ENCODE measurements around the gene ITGB1. TPM values are rescaled to one million over a fixed set of nuclear protein-coding genes. Genes with fewer than 3 reads are reported as not detected.
A peak's percentile ranks its signal among the peaks of the same experiment; 100 is the strongest.

ITGB1 gene
- total RNA-seq, 1 experiment from 2014 or later, result 223 TPM

GRCh38 chr10:32940321-32941301, 17.4 kb downstream of the ITGB1 start:
- Histone ChIP-seq H3K27ac (ENCODE audit: insufficient read length, low read depth, low read length) (no peak overlapping the region), H3K4me2 (ENCODE audit: insufficient read depth, insufficient read length, low read length) (no peak overlapping the region), H2BK120ac (ENCODE audit: low read depth, low read length, poor library complexity, severe bottlenecking) (no peak overlapping the region), H4K91ac (ENCODE audit: insufficient read length, low read depth, low read length) (no peak overlapping the region), H2BK20ac (ENCODE audit: low read depth, low read length, poor library complexity, severe bottlenecking) (no peak overlapping the region), H3T11ph (ENCODE audit: low read length) (no peak overlapping the region), H2AFZ (ENCODE audit: low read length) (no peak overlapping the region), H4K20me1 (ENCODE audit: control insufficient read depth, insufficient read depth, insufficient read length) (no peaks in the 10 kb centered on the region), H2BK15ac (ENCODE audit: low read depth, low read length) (no peak overlapping the region), H3K4ac (ENCODE audit: low read depth, low read length) (no peak overlapping the region), H3K56ac (ENCODE audit: insufficient read length, low read depth, low read length) (no peak overlapping the region), H3K79me2 (ENCODE audit: insufficient read depth, low read length) (peaks cover 64% of the 10 kb centered on the region), H3K27me3 (ENCODE audit: insufficient read depth, low read length) (no peaks in the 10 kb centered on the region), H3K18ac (ENCODE audit: insufficient read length, low read depth, low read length) (no peak overlapping the region), H3K79me1 (ENCODE audit: insufficient read depth, low read depth, low read length, poor library complexity, severe bottlenecking) (peaks cover 8% of the 10 kb centered on the region), H3K23ac (ENCODE audit: insufficient read length, low read depth, low read length) (no peak overlapping the region), H3K9ac (ENCODE audit: extremely low read depth, insufficient read length, low read length) (no peak overlapping the region), H2BK5ac (ENCODE audit: insufficient read length, low read length) (no peak overlapping the region), H4K5ac (ENCODE audit: insufficient read length, low read depth, low read length) (no peak overlapping the region), H3K14ac (ENCODE audit: insufficient read depth, low read length) (no peak overlapping the region), H2BK12ac (ENCODE audit: insufficient read length, low read depth, low read length) (no peak overlapping the region), H3K9me3 (ENCODE audit: control insufficient read depth, low read depth, low read length) (no peaks in the 10 kb centered on the region), H4K8ac (replicated peaks; ENCODE audit: insufficient read length, low read depth, low read length) (no peak overlapping the region), H2AK5ac (ENCODE audit: insufficient read length, low read length) (no peak overlapping the region), H3K4me1 (ENCODE audit: insufficient read depth, low read length) (peaks cover 20% of the 10 kb centered on the region; the same call in 1 of the 2 replicates), H3K23me2 (ENCODE audit: insufficient read length, low read depth, low read length, poor library complexity, severe bottlenecking) (no peaks in the 10 kb centered on the region)
- H3K36me3 Mint-ChIP-seq (ENCODE audit: insufficient read depth in 1 of 3, low read depth in 3 of 3), result peaks cover 3 to 5% (median 4%) of the 10 kb centered on the region in 3 experiments; a peak in 5 of 7 replicates
- DNase-seq, result no peak
- no peak overlapping the region; a peak in 1 of 5 replicates for H3K4me3 Mint-ChIP-seq
- H3K9me3 Mint-ChIP-seq, result no peaks in the 10 kb centered on the region
- peaks cover 46 to 63% of the 10 kb centered on the region in 2 experiments for H3K4me1 Mint-ChIP-seq
- TF ChIP-seq, protein P1, sequence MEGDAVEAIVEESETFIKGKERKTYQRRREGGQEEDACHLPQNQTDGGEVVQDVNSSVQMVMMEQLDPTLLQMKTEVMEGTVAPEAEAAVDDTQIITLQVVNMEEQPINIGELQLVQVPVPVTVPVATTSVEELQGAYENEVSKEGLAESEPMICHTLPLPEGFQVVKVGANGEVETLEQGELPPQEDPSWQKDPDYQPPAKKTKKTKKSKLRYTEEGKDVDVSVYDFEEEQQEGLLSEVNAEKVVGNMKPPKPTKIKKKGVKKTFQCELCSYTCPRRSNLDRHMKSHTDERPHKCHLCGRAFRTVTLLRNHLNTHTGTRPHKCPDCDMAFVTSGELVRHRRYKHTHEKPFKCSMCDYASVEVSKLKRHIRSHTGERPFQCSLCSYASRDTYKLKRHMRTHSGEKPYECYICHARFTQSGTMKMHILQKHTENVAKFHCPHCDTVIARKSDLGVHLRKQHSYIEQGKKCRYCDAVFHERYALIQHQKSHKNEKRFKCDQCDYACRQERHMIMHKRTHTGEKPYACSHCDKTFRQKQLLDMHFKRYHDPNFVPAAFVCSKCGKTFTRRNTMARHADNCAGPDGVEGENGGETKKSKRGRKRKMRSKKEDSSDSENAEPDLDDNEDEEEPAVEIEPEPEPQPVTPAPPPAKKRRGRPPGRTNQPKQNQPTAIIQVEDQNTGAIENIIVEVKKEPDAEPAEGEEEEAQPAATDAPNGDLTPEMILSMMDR (conservative IDR thresholded peaks at IDR 0.05), result no peak
- peak overlapping the region in 2 of 3 experiments; percentile 17 to 52; a peak in 2 of 7 replicates for H3K27ac Mint-ChIP-seq
- H3K27me3 Mint-ChIP-seq (ENCODE audit: low read depth), result no peaks in the 10 kb centered on the region
- WGBS (ENCODE audit: extremely low coverage, insufficient read length, low lambda C conversion rate), result no CpG with 5 or more reads among the region's 10 CpGs

Measured in H9 (cell line).